ENCODE results near the gene EIF2AK3. TPM values are rescaled to one million over a fixed set of nuclear protein-coding genes. Genes with fewer than 3 reads are reported as not detected.
A peak's percentile ranks its signal among the peaks of the same experiment; 100 is the strongest.

Gene EIF2AK3
- total and polyA plus RNA-seq, 10 of the 15 experiments (the other 5 are each of a cell fraction or from before 2014, with no cell fraction given): 5.0 to 44.7 (median 22.4) TPM

DNA sequence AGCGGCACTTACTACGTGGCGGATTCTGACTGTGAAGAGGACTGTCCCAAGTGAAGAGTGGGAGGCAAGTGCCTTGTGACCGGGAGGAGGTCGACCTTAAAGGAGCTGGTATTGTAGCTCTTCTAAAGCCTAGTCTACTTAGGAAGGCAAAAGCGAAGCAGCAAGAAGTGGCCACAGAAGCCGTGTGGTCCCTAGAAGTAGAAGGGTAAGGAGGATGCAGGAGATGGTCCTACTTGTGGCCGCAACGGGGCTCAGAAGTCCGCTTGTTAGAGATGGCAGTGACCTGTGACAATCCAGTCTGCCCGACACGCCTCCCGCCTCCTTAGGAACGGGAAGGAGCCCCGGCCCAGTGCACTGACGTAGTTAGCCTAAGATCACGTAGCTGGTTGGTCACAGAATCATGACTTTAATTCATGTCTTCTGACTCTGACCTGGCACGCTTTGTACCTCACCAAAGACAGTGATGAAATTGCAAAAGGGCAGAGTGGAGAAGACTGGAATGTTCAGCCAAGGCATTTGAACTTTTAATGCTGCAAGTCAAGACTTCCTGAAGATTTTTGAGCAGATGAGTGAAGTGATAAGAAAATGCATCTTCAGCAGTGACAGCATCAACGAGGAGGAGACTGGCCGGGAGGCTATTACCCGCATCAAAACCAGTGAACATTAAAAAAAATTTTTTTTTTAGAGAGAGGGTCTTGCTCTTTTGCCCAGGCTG lies 749 bp upstream of the EIF2AK3 start (continued):
- TF ChIP-seq, protein P1, sequence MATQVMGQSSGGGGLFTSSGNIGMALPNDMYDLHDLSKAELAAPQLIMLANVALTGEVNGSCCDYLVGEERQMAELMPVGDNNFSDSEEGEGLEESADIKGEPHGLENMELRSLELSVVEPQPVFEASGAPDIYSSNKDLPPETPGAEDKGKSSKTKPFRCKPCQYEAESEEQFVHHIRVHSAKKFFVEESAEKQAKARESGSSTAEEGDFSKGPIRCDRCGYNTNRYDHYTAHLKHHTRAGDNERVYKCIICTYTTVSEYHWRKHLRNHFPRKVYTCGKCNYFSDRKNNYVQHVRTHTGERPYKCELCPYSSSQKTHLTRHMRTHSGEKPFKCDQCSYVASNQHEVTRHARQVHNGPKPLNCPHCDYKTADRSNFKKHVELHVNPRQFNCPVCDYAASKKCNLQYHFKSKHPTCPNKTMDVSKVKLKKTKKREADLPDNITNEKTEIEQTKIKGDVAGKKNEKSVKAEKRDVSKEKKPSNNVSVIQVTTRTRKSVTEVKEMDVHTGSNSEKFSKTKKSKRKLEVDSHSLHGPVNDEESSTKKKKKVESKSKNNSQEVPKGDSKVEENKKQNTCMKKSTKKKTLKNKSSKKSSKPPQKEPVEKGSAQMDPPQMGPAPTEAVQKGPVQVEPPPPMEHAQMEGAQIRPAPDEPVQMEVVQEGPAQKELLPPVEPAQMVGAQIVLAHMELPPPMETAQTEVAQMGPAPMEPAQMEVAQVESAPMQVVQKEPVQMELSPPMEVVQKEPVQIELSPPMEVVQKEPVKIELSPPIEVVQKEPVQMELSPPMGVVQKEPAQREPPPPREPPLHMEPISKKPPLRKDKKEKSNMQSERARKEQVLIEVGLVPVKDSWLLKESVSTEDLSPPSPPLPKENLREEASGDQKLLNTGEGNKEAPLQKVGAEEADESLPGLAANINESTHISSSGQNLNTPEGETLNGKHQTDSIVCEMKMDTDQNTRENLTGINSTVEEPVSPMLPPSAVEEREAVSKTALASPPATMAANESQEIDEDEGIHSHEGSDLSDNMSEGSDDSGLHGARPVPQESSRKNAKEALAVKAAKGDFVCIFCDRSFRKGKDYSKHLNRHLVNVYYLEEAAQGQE (IDR thresholded peaks at IDR 0.05; ENCODE audit: low read depth, low read length): no peak
- no peak for TF ChIP-seq SUZ12 (IDR thresholded peaks at IDR 0.05; ENCODE audit: unreplicated experiment)
- 0 out of 2 replicates have a peak, but pooled peaks have one; percentile 67 for TF ChIP-seq PAX5 (IDR thresholded peaks at IDR 0.05; ENCODE audit: borderline replicate concordance, low read depth, low read length)
- TF ChIP-seq, protein P2, sequence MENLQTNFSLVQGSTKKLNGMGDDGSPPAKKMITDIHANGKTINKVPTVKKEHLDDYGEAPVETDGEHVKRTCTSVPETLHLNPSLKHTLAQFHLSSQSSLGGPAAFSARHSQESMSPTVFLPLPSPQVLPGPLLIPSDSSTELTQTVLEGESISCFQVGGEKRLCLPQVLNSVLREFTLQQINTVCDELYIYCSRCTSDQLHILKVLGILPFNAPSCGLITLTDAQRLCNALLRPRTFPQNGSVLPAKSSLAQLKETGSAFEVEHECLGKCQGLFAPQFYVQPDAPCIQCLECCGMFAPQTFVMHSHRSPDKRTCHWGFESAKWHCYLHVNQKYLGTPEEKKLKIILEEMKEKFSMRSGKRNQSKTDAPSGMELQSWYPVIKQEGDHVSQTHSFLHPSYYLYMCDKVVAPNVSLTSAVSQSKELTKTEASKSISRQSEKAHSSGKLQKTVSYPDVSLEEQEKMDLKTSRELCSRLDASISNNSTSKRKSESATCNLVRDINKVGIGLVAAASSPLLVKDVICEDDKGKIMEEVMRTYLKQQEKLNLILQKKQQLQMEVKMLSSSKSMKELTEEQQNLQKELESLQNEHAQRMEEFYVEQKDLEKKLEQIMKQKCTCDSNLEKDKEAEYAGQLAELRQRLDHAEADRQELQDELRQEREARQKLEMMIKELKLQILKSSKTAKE (IDR thresholded peaks at IDR 0.05; ENCODE audit: low read depth, poor library complexity, severe bottlenecking): peak; percentile 88
- TF ChIP-seq, protein P3, sequence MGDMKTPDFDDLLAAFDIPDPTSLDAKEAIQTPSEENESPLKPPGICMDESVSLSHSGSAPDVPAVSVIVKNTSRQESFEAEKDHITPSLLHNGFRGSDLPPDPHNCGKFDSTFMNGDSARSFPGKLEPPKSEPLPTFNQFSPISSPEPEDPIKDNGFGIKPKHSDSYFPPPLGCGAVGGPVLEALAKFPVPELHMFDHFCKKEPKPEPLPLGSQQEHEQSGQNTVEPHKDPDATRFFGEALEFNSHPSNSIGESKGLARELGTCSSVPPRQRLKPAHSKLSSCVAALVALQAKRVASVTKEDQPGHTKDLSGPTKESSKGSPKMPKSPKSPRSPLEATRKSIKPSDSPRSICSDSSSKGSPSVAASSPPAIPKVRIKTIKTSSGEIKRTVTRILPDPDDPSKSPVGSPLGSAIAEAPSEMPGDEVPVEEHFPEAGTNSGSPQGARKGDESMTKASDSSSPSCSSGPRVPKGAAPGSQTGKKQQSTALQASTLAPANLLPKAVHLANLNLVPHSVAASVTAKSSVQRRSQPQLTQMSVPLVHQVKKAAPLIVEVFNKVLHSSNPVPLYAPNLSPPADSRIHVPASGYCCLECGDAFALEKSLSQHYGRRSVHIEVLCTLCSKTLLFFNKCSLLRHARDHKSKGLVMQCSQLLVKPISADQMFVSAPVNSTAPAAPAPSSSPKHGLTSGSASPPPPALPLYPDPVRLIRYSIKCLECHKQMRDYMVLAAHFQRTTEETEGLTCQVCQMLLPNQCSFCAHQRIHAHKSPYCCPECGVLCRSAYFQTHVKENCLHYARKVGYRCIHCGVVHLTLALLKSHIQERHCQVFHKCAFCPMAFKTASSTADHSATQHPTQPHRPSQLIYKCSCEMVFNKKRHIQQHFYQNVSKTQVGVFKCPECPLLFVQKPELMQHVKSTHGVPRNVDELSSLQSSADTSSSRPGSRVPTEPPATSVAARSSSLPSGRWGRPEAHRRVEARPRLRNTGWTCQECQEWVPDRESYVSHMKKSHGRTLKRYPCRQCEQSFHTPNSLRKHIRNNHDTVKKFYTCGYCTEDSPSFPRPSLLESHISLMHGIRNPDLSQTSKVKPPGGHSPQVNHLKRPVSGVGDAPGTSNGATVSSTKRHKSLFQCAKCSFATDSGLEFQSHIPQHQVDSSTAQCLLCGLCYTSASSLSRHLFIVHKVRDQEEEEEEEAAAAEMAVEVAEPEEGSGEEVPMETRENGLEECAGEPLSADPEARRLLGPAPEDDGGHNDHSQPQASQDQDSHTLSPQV (IDR thresholded peaks at IDR 0.05): no peak
- peak; percentile 86 for TF ChIP-seq POLR2AphosphoS2 (IDR thresholded peaks at IDR 0.05; ENCODE audit: low read depth, low read length)
